NB4 (cell line): Measurements from ENCODE around the gene LRRK1.
A peak's percentile ranks its signal among the peaks of the same experiment; 100 is the strongest.

ENCODE experiments used
- DNase-seq: peaks from one replicate; pipeline ENCODE4 v3.0.0; 2010; ENCODE audit warnings: low read depth
- H3K4me3 ChIP-seq: one replicate; pipeline ENCODE4 v1.5.1; 2011; ENCODE audit warnings: mild to moderate bottlenecking, low read depth, low read length, moderate library complexity
- MYC ChIP-seq: IDR thresholded peaks from 2 replicates; pipeline ENCODE4 v1.6.1; 2011; ENCODE audit warnings: low read depth, low read length
- POLR2A ChIP-seq: IDR thresholded peaks from 2 replicates; pipeline ENCODE4 v1.6.1; 2011; ENCODE audit warnings: mild to moderate bottlenecking; ENCODE audit not compliant: insufficient read length; ENCODE audit errors: extremely low read depth
- TF ChIP-seq, protein P1 (sequence below): IDR thresholded peaks from 2 replicates; pipeline ENCODE4 v1.6.1; 2011; ENCODE audit warnings: low read depth, low read length
- TF ChIP-seq, protein P2 (sequence below): IDR thresholded peaks from one replicate; pipeline ENCODE4 v1.5.1; 2012; ENCODE audit warnings: low read depth, low read length

The LRRK1 gene

GRCh38 chr15:100998630-100999029, 79.5 kb downstream of the LRRK1 start:
- no peak overlapping the region for H3K4me3 ChIP-seq
- TF ChIP-seq POLR2A: no peak
- TF ChIP-seq, protein P1, sequence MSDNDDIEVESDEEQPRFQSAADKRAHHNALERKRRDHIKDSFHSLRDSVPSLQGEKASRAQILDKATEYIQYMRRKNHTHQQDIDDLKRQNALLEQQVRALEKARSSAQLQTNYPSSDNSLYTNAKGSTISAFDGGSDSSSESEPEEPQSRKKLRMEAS: no peak
- no peak for TF ChIP-seq MYC
- TF ChIP-seq, protein P2, sequence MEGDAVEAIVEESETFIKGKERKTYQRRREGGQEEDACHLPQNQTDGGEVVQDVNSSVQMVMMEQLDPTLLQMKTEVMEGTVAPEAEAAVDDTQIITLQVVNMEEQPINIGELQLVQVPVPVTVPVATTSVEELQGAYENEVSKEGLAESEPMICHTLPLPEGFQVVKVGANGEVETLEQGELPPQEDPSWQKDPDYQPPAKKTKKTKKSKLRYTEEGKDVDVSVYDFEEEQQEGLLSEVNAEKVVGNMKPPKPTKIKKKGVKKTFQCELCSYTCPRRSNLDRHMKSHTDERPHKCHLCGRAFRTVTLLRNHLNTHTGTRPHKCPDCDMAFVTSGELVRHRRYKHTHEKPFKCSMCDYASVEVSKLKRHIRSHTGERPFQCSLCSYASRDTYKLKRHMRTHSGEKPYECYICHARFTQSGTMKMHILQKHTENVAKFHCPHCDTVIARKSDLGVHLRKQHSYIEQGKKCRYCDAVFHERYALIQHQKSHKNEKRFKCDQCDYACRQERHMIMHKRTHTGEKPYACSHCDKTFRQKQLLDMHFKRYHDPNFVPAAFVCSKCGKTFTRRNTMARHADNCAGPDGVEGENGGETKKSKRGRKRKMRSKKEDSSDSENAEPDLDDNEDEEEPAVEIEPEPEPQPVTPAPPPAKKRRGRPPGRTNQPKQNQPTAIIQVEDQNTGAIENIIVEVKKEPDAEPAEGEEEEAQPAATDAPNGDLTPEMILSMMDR: no peak

GRCh38 chr15:100999369-100999768, 80.2 kb downstream of the LRRK1 start:
- DNase-seq: no peak
- TF ChIP-seq, protein P2: no peak
- TF ChIP-seq MYC (no peak), POLR2A (no peak)
- TF ChIP-seq, protein P1: no peak
- no peak overlapping the region for H3K4me3 ChIP-seq

More at GRCh38 chr15:100998630-100999029, 79.5 kb downstream of the LRRK1 start:
- DNase-seq: no peak

DNA sequence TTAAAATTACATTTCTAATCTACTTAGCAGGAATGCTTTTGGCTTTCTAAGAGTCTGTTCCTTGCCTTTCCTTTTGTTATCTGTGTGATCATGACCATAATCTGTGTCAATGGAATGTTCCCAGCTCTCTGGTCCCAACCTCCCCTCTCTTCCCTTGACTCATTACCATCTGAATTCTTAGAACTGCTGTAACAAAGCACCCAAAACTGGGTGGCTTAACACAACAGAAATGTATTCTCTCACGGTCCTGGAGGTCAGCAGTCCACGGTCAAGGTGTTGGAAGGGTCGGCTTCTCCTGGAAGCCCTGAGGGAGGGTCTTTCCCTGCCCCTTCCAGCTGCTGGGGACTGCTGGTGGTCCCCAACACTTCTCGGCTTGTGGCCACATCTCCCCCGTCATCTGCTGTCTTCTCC, 81.1 kb downstream of the LRRK1 start:
- H3K4me3 ChIP-seq: no peak overlapping the region
- TF ChIP-seq MYC (no peak), POLR2A (no peak)
- TF ChIP-seq, protein P2: no peak
- TF ChIP-seq, protein P1: no peak
- no peak for DNase-seq

DNA sequence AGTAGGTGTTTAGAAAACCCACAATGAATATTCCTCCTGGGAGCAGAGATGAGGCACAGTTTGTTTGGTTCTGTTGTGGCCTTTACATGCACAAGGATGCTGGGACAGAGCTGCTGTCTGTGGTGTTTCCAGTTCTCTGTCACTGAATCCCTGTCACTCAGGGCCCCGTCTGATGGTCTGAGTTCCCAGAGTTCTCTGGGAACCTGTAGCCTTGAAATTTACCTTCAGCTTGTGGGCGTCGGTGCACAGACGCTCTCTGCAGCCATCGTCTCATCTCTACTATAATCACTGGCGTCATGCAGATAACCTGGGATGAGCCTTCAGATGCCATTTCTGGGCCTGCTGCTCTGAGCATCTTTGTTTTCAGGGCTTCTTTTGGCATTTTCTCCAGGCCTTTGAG, 81.9 kb downstream of the LRRK1 start:
- TF ChIP-seq POLR2A: no peak
- TF ChIP-seq, protein P2: no peak
- no peak for TF ChIP-seq MYC
- TF ChIP-seq, protein P1: no peak
- H3K4me3 ChIP-seq: no peak overlapping the region
- no peak for DNase-seq

GRCh38 chr15:101001796-101002195, 82.6 kb downstream of the LRRK1 start:
- no peak overlapping the region for H3K4me3 ChIP-seq
- TF ChIP-seq, protein P1: no peak
- TF ChIP-seq MYC (no peak), POLR2A (no peak)
- DNase-seq: no peak

DNA sequence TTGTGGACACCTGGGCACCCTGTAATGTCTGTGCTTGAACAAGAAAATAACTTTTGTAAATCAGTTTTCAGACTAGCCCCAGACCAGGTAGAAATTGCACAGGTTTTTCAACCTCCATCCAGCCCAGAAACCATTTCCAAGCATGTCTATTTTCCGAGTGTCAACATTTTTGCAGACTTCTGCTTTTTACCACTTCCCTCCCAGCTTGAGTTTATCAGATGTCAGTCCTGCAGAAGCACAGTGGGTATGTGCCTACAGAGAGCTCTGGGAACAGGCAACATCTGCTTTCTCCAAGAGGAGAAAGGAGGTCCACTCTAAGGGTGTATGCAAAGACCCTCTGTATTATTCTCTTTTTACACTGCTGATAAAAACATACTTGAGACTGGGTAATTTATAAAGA, 83.9 kb downstream of the LRRK1 start:
- peak; percentile 37 for DNase-seq
- H3K4me3 ChIP-seq: no peak overlapping the region
- TF ChIP-seq POLR2A (no peak), MYC (no peak)
- TF ChIP-seq, protein P1: no peak
- TF ChIP-seq, protein P2: no peak
